GM12891 (cell line): Measurements from ENCODE around the gene RNF157.

Experiments
- DNase-seq: peaks from one replicate; pipeline ENCODE4 v3.0.0; 2011; ENCODE audit warnings: low spot score; ENCODE audit not compliant: insufficient read length
- FAIRE-seq: peaks from 2 replicates; lab custom pipeline; 2011; peaks lifted over from hg19 to GRCh38; lab: Jason Lieb, UNC
- PAX5 ChIP-seq: IDR thresholded peaks from 2 replicates; pipeline ENCODE4 v1.6.1; 2011; ENCODE audit warnings: low read length, moderate library complexity, mild to moderate bottlenecking; ENCODE audit not compliant: insufficient read depth, severe bottlenecking
- POLR2A ChIP-seq: IDR thresholded peaks from 2 replicates; pipeline ENCODE4 v1.6.1; 2011; ENCODE audit warnings: low read depth, low read length, control low read depth
- POLR2AphosphoS5 ChIP-seq: IDR thresholded peaks from 2 replicates; pipeline ENCODE4 v1.6.1; 2011; ENCODE audit warnings: low read depth, low read length, control low read depth
- POU2F2 ChIP-seq: IDR thresholded peaks from 2 replicates; pipeline ENCODE4 v1.6.1; 2011; ENCODE audit warnings: low read depth, mild to moderate bottlenecking, control low read depth, low read length, moderate library complexity
- SPI1 ChIP-seq: IDR thresholded peaks from 2 replicates; pipeline ENCODE4 v1.6.1; 2011; ENCODE audit warnings: low read depth, low read length, control low read depth
- TAF1 ChIP-seq: IDR thresholded peaks from 2 replicates; pipeline ENCODE4 v1.6.1; 2011; ENCODE audit warnings: low read depth, low read length, control low read depth

Gene RNF157

GRCh38 chr17:76139801-76140660 is 100.3 kb downstream of the RNF157 start:
- DNase-seq (peak; percentile 76), FAIRE-seq (peak; percentile 89)
- TF ChIP-seq SPI1, result no peak

DNA sequence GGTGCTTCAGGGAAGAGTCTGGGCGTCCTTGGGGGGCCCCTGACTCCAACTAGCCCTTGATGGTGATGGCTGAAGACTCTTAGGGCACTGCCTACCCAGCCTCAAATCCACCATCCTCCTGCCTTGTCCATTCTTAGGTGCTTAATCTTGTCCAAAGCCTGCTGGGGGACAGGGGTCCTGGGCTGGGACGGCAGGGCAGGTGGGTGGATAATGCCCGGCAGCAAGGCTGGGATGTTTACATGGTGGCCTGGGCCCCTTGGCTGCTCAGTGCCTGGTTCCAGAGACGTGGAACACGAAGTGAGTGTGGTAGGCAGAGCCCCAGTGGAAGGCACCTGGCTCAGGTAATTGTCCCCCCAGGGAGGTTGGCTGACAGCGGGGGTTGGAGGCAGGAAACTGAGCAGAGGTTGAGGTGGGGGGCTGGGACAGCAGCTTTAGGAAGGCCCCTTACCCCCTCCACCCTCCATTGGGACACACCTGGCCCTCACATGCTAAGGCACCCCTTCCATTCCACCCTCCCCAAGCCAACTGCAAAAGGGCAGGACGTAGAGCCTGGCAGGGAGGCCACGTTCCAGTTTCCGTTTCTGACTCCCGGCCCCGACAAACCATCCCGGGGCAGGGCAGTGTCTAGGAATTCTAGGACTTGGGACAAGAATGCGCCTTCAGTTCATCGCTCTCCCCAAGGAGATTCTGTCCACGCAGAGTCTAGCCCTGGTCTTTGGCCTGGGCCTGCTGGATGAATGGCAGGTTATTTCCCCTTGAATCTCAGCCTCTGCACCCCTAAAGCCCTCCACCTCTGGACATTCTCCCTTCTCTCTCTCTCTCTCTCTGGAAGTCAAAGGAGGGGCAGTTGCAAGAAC is 101.2 kb downstream of the RNF157 start:
- FAIRE-seq (no peak), DNase-seq (no peak)
- TF ChIP-seq TAF1 (no peak), POU2F2 (no peak), POLR2AphosphoS5 (no peak), PAX5 (no peak), SPI1 (no peak), POLR2A (no peak)

GRCh38 chr17:76138234-76138895 is 101.9 kb downstream of the RNF157 start:
- no peak for FAIRE-seq
- no peak for DNase-seq

DNA sequence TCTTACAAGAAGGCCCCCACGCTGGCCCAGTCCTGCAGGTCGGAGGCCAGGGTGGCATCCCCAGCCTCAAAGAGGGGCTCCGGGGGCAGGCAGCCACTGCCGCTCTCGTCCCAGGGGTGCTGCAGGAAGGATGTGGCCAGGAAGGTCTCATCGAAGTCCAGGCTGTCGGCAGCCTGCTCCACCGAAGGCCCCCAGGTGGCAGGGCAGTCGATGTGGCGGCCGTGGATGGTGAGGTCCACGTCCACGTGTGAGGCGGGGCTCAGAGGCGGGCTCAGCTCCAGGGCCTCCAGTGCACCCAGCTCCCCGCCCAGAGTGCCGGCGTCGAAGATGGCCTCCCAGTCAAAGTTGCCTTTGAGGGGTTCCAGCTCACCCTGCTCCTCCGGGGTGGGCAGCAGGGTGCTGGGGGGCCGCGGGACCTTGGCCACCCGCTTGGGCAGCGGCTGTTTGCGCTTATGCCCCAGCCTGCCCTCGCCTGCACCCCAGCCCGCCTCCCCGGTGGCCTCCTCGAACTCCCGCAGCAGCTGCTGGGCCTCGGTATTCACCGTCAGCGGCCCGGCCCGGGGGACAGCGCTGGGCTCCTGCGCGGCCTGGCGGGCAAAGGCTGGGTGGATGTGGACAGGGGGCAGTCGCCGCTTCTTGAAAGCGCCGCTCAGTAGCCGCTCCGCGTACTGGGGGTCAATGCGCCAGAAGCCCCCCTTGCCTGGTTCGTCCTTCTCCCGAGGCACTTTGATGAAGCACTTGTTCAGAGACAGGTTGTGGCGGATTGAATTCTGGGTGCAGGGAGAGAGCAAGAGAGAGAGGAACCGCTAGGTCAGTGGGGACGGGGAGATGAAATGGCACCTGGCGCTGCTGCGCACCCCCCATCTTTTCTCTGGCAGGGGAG is 102.7 kb downstream of the RNF157 start:
- no peak for DNase-seq
- no peak for TF ChIP-seq TAF1
- TF ChIP-seq POLR2AphosphoS5, result no peak
- TF ChIP-seq SPI1, result no peak
- TF ChIP-seq POU2F2, result no peak
- no peak for TF ChIP-seq PAX5

More at GRCh38 chr17:76138234-76138895, 101.9 kb downstream of the RNF157 start:
- no peak for TF ChIP-seq POLR2AphosphoS5
- no peak for TF ChIP-seq POU2F2
- TF ChIP-seq TAF1, result no peak
- TF ChIP-seq POLR2A, result no peak
- no peak for TF ChIP-seq PAX5
- TF ChIP-seq SPI1, result no peak

GRCh38 chr17:76137001-76137350 is 103.3 kb downstream of the RNF157 start:
- no peak for TF ChIP-seq SPI1
- no peak for TF ChIP-seq POU2F2
- TF ChIP-seq PAX5, result no peak
- TF ChIP-seq POLR2AphosphoS5, result no peak
- no peak for TF ChIP-seq TAF1
- no peak for TF ChIP-seq POLR2A
- DNase-seq, result no peak
- no peak for FAIRE-seq

More for the DNA sequence above, 102.7 kb downstream of the RNF157 start:
- no peak for FAIRE-seq

- no peak for DNase-seq
- TF ChIP-seq POU2F2 (no peak), POLR2A (no peak), TAF1 (no peak), PAX5 (no peak), POLR2AphosphoS5 (no peak), SPI1 (no peak)
- FAIRE-seq, result no peak
These were observed 103.9 kb downstream of the RNF157 start for GRCh38 chr17:76136276-76137000.

GRCh38 chr17:76135810-76136188 is 104.5 kb downstream of the RNF157 start:
- no peak for FAIRE-seq

More at GRCh38 chr17:76135810-76136188, 104.5 kb downstream of the RNF157 start:
- DNase-seq, result no peak
- no peak for TF ChIP-seq SPI1
- TF ChIP-seq TAF1, result no peak
- no peak for TF ChIP-seq POLR2A
- TF ChIP-seq POLR2AphosphoS5, result no peak
- TF ChIP-seq POU2F2, result no peak
- no peak for TF ChIP-seq PAX5
